Measurements from ENCODE around the gene SERPINA6.
"Not testable (repeated sequence)": the region's sequence is repeated elsewhere in the genome, so short reads cannot be mapped to it uniquely, and the experiment has no call there.

Gene SERPINA6

DNA sequence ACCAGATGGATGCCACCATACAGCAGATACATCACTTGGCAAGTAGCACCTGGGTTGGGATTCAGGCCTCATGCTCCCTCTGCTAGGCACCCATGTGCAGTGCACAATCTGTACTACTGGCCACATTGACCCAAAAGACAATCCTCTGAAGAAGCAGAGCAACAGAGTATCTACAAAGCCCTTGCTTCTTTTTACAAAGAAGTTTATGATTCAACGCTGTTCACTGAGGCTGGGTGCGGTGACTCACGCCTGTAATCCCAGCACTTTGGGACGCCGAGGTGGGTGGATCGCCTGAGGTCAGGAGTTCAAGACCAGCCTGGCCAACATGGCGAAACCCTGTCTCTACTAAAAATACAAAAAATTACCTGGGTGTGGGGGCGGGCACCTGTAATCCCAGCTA is 31.1 kb upstream of the SERPINA6 start:
- not testable (repeated sequence) for DNase-seq

DNA sequence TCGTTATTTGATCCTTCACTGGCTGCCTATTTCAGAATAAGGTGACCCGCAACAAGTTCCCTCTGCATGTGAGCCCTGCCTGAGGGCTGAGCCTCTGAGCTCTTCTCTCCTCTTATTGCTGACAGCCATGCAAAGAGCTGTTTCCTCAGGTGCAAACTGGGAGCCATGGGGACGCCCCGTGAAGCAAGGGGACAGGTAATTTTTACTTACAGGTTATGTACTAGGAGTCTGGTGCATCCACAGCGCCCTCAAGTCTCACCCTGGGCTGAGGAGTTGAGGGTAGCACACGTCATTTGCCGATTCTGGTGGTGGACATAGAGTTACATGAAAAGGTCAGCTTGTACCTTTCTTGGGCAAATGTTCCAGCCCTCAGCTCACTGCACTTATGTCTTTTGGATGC is 26.1 kb upstream of the SERPINA6 start:
- DNase-seq: no peak

DNA sequence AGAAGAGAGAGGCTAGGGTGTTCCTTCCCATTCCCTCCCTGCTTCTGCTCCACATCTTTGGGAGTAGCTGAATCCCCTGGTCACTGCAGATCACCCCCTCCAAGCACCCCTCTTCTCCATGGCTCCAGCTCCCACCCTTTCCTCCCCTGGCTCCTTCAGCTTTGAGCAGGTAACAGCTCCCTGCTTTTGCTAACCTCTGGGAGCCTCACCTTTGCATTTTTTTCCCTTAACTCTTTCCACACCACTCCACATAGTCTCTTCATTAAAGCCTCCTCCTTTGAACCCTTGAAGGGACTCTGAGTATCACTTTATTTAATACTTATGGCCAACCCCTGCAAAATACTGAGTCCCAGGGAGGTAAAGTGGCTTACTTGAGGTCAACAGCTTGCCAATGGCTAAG is 25.7 kb upstream of the SERPINA6 start:
- no peak for DNase-seq

DNA sequence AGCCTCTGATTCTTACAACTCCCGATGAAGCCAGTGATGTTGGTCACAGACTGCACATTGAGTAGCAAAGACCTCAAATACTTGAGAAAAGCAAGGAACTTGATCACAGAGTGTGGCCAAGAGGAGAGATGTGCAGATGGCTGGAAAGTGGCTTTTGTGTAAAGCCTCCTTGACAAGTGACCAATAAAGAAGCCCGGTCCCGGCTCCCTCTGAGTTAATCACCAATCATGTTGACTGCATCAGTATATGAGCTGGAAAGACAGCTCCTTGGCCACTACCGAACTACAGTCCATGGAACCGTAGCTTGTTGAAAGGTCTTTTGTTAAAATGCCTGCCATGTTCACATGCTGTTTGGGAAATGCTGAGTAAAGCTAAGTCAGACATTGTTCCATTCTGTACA is 23.7 kb upstream of the SERPINA6 start:
- DNase-seq: no peak

DNA sequence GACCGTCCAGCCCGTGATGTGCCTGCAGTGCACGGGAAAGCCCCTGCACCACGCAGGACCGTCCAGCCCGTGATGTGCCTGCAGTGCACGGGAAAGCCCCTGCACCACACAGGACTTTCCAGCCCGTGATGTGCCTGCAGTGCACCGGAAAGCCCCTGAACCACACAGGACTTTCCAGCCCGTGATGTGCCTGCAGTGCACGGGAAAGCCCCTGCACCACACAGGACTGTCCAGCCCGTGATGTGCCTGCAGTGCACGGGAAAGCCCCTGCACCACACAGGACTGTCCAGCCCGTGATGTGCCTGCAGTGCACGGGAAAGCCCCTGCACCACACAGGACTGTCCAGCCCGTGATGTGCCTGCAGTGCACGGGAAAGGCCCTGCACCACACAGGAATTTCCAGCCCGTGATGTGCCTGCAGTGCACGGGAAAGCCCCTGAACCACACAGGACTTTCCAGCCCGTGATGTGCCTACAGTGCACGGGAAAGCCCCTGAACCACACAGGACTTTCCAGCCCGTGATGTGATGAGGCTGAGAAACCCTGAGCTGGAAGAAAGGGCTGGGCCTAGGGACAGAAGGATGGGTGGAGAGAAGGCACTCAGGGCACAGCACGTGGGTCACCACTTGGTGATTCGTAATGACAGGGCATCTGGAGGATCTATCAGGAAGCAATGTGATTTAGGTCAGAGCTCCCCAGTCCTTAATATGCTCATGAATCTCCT is 23.1 kb upstream of the SERPINA6 start:
- DNase-seq: not testable (repeated sequence)

DNA sequence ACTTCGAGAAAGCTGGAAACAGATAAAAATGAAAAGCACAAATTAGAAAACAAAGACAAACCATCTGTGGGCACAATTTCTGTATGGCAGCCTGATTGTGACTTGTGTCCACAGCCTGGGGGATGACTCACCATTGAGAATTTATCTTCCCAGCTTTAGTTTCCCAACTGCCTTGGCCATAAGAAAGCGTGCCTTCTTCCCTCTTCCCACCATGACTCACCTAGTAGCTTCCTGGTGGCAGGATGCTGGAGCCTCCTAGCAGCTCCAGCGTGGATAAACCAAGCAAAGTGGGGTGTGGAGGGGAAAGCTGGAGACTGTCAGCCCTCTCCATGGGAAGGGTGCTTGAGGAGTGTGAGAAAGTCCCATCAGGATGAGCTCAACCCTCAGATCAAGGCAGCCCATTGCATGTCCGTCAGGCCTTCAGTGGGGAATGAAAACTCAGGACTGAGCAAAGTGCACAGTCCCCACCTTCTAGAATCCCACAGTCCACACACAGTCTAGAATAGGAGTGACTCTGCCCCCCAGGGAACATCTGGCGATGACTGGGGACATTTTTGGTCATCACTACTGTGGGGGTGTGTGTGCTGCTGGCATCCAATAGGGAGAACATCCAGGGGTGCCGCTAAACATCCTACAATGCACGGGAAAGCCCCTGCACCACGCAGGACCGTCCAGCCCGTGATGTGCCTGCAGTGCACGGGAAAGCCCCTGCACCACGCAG is 22.4 kb upstream of the SERPINA6 start:
- DNase-seq: no peak

DNA sequence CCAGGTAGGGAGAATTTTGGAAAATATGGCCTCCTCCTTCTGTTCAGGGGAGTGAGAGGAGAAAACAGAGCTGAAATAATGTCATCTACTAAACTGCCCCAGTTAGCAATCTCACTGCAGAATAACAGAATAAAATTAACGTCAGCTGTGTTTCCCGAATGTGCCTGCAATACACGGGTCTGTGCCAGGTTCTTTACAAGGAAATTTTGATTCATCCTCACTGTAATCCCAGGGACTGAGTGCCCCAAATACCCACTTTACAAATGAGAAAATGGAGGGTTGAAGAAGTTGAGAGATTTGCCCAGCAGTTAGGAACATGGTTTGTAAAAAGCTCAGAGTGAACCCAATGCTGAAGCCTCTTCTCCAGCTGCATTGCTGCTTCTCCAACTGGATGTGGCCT is 21.3 kb upstream of the SERPINA6 start:
- no peak for DNase-seq

DNA sequence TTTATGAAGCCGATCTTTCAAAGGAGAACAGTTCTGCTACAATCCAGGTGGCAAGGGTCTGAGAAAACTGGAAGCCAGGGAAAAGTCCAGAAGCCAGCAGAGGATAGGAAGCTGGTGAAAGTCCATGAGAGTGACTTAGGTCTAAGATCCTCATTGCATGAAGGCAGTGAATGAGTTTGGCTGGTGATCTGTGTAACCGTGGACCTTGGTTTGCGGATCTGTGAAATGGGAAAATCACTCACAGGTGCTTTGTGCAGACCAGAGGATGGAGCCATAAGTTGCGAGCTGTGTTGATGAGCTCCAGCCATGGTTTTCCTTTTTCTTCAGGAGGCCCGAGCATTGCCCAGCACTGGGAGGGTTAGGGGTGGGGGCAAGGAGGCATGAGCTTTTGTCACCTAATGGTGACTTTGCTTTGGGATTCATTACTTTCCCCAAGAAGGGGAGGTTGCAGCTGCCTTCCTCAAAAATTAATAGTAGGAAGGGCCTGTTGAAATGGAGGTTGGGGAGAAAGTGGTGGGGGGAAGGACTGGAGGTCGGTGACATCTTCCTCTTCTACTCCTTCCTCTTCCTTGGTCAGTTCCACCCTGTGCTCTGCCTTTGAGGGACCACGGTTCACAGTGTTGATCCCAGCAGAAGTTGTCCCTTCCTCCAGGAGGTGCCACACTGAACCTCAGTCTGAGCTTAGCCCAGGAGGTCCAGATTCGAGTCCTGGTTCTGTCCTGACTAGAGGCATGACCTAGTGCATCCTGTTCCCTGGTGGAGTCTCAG is 20.3 kb upstream of the SERPINA6 start:
- DNase-seq: no peak

DNA sequence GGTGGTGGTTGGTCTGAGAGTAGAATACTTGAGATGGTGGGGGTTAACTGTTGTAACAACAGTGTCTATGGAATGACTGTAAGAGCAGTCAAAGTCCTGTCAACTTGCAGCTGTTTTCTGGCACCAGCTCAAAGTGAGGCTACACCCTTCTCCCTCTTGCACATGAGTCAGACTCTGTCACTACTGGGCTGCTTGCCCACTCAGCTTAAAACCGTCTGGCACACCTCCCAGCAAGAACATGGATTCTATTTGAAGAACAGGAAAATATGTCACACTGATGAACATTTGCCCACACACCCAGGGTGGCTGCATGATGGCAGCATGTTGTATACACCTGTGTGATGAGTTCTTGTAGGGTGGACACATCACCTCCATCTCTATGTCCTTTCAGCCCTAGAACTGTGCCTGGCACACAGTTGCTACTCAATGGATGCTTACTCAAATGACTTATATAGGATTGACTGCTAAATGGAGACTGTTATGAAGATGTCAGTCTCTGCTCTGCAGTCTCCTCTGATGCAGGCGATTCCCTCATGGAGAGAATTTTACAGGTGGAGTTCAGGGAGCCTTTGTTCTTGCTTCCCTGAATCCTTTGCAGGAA is 19.3 kb upstream of the SERPINA6 start:
- no peak for DNase-seq

DNA sequence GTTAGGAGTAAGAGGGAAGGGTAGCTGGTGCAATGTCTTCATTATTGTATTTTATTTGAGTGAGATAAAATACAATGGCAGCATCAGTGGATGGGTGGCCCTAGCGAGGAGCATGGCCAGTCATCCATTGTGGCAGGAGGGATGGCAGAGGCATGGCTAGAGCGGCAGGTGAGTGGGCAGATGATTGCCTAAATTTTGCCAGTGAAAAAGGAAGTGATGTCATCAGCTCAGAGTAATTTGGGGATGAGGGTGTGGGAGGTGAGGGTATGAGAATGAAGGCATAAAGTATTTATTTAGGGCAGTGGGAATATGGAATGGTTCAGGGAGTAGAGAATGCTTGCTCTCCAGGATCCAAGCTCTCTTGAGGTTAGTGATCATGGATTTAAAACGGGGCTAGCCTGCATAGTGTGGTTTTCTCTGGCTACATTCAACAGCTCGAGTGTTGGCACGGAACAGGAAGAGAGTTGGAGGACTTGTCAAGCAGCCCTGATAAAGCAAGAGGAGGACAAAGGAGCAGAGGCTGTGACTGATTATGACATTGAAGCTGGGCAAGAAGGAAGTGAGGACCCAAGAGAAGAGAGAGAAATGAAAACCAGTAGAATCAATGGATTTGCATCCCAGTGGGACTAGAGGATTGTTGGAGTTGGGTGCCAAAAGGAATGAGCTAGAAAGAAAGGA is 18.7 kb upstream of the SERPINA6 start:
- DNase-seq: no peak

DNA sequence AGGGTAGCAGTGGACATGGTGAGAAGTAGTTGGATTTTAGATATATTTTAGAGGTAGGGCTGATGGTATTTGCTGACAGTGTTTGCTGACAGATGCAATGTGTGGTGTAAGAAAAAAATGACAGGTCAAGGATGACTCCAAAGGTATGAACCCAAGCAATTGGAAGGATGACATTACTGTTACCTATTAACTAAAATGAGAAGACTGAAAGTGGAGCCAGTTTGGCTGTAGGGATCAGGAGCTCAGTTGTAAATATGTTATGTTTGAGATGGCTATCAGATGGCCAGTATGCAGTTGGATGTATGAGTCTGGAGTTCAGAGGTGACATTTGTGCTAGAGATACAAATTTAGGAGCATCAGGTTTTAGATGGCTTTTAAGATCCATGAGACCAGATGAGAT is 17.4 kb upstream of the SERPINA6 start:
- no peak for DNase-seq

DNA sequence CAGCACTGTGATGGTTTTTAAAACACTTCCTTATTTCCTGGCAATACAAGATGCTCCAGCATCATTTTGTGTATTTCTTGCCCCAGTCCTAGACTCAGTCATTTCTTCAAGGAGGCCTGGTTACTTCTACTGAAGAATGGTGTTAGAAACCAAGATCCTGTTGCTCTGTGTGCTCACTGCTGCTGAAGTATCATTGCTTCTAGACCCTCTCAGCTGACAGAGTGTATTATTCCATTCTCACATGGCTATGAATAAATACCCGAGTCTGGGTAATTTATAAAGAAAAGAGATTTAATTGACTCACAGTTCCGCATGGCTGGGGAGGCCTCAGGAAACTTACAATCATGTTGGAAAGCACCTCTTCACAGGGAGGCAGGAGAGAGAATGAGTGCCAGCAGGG is 14.9 kb upstream of the SERPINA6 start:
- no peak for DNase-seq

DNA sequence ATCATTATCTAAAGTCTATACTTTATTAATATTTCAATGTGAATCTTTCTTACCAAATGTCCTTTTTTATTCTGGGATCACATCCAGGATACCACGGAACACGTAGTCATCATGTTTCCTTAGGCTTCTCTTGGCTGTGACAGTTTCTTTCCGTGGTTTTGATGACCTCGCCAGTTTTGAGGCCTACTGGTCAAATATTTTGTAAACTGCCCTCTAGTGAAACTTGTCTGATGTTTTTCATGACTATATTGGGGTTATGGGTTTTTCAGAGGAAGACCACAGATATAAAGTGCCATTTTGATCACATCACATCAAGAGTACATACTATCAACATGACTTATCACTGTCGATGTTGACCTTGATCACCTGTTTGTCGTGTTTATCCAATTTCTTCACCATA is 14.1 kb upstream of the SERPINA6 start:
- DNase-seq: no peak

DNA sequence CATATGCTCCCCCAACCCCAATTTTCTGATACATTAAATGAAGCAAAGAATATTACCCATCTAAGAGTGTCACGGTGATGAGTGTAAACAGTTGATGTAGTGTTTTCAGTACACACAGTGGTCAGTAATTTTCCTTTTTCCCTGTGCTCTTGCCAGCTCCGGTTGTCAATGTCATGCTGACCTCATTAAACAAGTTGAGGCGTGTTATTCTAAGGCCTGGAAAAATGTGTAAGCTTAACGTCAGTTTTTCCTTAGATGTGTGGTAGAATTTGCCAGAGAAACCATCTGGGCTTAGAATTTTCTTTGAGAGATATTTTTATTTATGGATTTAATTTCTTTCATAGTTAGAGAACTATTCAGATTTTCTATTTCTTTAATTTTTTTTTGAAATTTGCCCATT is 11.7 kb upstream of the SERPINA6 start:
- no peak for DNase-seq

DNA sequence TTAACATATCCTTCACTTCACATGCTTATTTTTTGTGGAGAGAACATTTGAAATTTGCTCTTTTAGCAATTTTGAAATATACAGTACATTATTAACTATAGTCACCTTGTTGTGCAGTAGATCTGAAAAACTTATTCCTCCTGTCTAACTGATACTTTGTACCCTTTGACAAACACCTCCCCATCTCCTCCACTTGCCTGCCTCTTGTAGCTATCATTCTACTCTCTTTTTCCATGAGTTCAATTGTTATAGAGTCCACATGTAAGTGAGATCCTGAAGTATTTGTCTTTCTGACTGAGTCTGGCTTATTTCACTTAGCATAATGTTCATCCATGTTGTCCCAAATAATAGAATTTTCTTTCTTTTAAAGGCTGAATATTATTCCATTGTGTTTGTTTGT is 9.5 kb upstream of the SERPINA6 start:
- DNase-seq: no peak

DNA sequence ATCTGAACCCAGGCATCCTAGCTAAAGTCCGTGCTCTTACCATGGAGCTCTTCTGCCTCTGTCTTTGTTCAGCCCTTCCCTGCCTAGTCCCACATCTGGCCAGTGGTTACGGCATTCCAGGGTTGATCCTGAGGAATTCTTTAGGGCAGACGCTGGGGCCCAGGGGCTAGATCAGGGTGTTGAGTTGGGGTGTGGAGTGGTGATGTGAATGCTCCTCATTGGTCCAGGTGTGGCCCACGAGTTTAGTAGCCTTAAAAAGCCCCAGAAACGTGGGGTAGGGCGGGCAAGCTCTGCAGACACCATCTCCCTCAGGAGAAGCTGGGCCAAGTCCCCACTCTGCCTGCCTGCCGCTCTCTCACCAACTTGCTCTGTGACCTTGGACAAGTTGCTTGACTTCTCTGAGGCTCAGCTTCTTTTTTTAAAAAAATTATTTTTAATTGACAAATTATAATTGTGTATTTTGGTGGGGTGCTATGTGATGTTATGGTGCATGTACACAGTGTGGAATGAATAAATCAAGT is 9.0 kb upstream of the SERPINA6 start:
- DNase-seq: no peak

DNA sequence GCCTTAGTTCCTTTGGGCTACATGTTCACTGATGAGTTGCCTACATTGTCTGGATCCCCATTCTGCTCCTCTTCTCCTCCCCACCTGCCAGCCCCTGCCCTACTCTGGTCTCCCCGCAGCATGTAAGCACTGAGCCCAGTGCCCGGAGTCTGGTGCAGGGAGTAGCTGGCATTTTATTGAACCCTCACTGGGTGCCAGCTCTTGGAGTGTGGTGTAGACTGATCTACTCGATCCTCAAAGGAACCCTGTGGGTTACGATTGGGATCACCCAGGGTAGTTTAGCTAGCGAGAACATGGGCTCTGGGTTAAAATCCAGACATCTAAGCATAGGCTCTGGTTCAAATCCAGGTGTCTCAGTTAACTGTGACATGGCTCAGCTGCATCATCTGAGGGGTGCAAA is 8.3 kb upstream of the SERPINA6 start:
- no peak for DNase-seq

DNA sequence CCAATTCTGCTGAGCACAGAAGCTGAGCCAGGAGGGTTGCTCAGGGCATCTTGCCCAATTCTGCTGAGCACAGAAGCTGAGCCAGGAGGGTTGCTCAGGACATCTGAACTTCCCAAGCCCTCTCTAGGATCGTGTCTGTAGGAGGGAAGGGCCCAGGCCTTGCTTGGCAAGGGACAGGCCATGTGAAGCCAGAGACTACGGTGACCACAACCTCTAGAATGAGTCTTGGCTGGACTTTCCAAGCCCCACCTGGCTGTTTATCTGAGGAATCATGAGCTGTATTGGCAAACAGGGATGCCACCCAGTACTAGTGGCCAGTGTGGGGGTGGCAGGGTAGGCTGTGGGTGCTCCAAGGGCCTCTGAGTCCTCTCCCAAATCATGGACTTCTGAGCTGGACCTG is 7.7 kb upstream of the SERPINA6 start:
- DNase-seq: no peak

DNA sequence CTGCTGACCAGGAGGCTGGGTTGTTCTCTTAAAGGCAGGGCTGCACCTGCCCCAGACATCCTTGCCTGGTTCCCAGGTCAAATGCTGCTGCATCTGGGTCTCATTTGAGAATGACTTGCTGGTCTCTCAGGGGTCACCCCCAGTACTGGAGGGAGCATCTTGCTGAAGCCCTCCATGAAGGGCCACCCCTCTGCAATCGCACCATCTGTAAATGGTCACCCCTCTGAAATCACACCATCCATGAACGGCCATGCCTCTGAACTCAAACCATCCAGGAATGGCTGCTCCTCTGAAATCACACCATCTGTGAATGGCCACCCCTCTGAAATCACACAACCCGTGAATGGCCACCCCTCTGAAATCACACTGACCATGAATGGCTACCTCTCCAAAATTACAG is 7.3 kb upstream of the SERPINA6 start:
- no peak for DNase-seq

DNA sequence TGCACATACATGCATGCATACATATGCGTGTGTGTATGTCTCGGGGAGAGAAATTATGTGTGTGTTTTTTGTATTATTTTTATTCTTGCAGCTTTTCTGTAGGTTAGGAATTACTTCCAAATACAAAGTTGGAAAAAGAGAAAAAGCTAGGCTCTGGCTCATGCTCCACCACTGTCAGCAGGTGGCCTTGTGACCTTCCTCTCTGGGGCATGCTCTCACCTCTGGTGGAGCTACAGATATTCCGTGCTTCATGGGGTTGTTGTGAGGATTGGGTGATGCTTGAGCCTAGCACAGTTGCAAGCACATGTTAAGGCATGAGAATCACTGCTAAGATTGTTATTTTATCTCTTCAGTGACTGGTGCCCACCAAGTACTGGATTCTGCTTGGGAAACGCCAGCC is 6.7 kb upstream of the SERPINA6 start:
- no peak for DNase-seq

DNA sequence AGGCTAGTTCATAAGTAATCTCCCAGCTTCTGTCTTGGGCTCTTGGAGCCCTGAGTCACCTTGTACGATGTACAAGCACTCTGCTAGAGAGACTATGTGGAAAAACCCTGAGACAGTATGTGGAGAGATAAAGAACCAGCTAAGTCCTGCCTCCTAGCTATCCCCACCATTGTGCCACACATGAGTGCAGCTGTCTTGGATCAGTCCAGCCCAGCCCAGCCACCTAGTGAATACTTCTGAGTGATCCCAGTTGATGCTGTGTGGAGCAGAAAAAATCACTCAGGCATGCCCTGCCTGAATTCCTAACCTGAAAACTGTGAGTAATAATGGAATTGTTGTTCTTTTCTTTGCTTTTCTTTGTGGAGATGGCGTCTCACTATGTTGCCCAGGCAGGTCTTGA is 5.1 kb upstream of the SERPINA6 start:
- no peak for DNase-seq

DNA sequence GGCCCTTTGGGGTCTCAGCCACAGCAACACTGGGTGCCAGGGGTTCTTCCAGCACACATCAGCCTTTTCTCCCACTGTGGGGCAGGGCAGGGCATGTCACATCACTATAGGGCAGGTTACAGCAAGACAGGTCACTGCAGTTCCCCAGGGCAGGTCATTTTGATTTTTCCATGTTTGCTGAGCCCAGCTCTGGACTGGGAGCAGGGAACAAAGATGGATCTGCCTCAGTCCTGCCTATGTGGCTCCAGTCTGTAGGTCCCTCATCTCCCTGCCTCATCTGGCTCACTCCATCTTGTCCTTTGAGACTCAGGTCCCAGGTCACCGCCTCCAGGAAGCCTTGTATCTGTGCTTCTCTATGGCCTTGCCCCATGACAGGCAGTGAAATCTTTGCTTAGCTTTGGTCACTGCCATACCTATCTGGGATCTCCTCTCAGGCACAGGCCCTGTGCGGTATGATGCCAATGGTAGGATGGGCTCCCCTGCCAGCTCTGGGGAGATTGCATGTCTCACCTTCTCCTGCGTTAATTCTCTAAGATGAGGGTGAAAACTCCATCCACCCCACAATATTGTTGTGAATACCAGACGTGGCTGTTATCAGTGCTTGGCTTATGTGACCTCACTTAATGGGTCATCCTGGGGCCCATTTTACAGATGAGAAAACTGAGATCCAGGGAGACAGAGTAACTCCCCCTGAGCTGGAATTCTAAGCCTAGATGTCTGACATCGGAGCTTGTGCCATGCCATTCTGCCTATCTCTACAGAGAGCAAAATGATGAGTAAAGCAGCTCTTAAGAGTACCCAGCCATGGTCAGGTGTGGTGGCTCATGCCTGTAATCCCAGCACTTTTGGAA is 1.5 kb downstream of the SERPINA6 start:
- DNase-seq: no peak

Measured in NCI-H2081 (cell line).